ENCODE measurements around the gene LAMP1.
"Not testable (repeated sequence)": the region's sequence is repeated elsewhere in the genome, so short reads cannot be mapped to it uniquely, and the experiment has no call there.

LAMP1 gene

GRCh38 chr13:113327766-113328471 lies 30.9 kb downstream of the LAMP1 start:
- DNase-seq (ENCODE audit: low spot score), result no peak

DNA sequence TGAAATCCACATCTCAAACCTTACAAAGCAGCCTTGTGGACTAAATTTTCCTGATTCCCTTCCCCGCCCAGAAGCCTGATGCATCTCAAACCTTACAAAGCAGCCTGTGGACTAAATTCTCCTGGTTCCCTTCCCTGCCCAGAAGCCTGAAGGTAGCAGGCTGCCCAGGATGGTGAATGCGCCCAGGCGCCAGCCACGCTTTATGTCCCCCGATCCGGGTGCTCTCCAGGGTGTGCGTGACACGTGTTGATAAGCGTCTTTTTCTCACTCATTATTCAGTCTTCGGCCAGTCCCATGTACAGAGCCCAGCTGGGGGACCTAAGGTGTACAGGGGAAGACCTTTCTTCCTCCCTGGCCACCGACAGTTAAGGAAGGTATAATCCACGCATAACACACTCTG lies 31.8 kb downstream of the LAMP1 start:
- no peak for DNase-seq (ENCODE audit: low spot score)

DNA sequence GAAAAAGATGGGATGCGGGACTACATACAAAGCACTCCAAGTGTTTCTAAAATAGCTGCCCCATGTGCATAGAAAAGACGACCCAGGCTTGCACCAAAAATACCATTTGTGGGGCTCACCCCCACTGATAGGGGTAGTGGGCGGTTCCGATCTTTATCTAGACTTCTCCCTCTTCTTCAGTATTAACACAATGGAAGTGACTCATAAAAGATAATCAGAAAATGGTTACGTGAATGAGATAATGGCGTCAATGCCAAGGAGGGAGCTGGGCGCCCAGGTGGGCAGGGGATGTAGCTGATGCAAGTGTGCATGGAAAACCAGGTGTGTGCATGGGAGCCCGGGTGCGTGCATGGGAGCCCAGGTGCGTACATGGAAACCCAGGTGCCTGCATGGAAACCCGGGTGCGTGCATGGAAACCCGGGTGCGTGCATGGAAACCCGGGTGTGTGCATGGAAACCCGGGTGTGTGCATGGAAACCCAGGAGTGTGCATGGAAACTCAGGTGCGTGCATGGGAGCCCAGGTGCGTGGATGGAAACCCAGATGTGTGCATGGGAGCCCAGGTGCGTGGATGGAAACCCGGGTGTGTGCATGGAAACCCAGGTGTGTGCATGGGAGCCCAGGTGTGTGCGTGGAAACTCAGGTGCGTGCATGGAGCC lies 32.7 kb downstream of the LAMP1 start:
- no peak for DNase-seq (ENCODE audit: low spot score)

- DNase-seq (ENCODE audit: low spot score), result no peak
Observed at GRCh38 chr13:113332615-113333014, 35.6 kb downstream of the LAMP1 start.

DNA sequence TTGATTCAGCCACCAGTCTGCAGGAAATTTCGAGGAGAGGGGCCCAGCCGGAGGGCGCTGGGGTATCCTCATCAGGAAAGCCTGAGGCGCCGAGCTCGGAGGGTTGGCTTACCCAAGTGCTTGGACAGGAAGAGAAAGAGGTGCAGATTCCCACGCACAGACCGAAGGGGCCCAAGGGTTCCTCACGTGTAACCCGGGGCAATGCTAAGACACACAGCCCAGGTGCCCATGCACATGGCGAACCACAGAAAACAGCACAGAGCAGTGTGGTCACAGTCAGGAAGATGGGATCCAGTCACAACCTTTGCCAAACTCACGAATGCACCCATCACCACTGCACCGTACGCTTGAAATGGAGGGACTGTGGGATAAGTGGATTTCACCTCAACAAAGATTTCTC lies 36.0 kb downstream of the LAMP1 start:
- no peak for DNase-seq (ENCODE audit: low spot score)

DNA sequence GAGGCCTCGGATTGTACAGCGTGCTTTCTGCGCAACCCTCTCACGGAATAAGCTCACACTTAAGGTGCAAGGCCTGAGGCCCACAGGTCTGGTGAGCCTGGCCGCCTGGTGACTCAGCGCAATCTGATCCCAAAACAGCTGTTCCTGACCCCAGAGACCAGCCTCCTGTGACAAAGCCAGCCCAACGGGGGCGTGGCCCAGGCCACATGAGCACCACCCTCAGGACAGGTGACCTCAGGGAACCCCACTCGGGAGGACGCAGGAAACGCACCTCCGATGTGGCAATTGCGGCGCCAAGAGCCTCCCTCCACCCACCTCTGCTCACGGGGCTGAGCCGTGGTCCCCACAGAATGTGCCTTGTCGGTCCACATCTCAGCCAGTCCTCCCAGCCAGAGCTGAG lies 40.5 kb downstream of the LAMP1 start:
- no peak for DNase-seq (ENCODE audit: low spot score)

DNA sequence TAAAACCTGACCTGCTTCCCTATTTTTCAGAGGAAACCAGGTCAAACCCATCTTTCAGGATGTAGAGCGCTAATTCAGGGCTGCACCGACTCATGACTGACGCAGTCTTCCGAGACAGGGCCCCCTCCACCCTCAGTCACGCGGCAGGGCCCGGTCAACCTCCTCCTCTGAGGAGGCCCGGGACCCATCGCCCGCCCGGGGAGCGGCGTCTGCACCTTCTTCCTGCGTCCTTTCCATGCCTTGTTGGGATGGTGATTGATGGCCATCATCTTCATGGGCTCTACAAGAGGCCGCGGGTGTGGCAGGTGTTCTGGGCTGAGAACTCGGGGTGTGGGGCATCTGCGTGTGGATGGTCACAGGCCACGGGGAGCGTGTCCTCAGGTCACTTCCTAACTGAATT lies 40.9 kb downstream of the LAMP1 start:
- DNase-seq (ENCODE audit: low spot score), result no peak

GRCh38 chr13:113338451-113338850 lies 41.4 kb downstream of the LAMP1 start:
- DNase-seq (ENCODE audit: low spot score), result no peak

DNA sequence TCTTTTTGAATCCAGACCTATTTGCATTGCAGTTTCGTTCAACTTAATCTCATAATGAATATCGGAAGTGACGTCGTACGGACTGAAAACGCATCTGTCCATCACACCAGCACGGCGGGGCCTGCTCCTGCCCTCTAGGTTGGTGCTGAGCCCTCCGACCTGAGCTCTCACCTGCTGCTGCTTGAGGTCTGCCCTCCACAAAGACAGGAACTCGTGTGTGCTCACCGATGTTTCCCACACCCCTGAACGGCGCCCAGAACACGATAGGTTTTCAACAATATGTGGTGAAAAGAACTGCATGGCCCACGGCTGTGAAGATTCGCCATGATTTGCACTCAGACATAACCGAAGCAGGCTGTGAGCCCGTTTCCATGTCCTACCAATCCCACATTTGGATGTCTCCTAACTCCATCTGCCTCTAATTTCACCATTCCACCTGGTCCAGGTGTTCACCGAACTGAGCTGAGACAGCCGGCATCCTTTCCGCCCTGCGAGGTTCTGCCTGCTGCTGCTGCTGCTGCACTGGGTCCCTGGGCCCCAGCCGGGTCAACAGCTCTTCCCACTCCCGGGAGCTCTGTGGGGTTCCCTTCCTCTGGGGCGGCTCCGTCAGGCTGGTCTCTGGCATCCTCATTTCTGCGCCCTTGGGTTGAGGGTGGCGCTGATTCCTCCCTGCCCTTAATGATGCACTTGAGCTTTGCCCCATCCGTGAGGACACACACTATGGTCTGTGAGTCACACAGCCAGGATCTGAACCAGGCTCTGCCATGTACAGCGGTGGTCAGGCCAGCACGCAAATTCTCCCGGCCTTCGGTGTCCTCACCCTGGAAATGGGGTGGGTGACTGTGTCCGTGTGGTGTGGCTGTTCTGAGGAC lies 46.0 kb downstream of the LAMP1 start:
- no peak for DNase-seq (ENCODE audit: low spot score)

- DNase-seq (ENCODE audit: low spot score), result no peak
Observed at GRCh38 chr13:113343692-113343968, 46.6 kb downstream of the LAMP1 start.

DNA sequence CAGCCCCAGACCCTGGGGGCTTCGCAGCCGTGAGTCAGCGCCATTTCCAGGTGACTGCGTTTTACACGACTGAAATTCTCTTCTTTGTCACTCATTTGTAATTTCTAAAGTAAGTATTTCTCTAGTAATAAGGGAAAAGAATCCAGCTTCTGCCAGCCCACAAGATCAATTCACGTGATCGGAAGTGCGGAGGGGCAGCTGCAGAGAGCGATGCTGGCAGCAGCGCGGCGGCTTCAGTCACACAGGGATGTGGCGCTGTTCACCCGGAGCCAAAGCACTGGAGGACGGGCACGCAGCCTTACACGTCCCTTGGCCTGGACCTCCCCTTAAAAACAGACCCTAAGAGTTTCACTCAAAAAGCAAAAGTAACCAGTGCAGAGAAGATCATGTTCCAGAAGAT lies 48.4 kb downstream of the LAMP1 start:
- DNase-seq (ENCODE audit: low spot score), result no peak

GRCh38 chr13:113347736-113348225 lies 50.7 kb downstream of the LAMP1 start:
- not testable (repeated sequence) for DNase-seq (ENCODE audit: low spot score)

DNA sequence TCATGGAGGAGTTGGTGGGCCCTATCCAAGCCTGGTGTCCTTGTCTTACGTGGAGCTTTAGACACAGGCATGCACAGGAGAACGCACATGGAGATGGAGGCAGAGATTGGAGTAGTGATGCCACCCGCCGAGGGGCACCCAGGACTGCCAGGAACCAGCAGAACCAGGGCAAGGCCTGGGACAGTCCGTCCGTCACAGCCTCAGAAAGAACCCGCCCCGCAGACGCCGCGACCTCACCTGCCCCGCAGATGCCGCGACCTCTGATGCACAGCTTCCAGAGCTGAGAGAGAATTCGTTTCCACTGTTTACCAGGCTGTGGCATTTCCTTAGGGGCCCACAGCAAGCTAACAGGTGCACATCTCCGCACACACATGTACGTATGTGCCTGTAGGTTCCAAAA lies 51.6 kb downstream of the LAMP1 start:
- DNase-seq (ENCODE audit: low spot score), result no peak

DNA sequence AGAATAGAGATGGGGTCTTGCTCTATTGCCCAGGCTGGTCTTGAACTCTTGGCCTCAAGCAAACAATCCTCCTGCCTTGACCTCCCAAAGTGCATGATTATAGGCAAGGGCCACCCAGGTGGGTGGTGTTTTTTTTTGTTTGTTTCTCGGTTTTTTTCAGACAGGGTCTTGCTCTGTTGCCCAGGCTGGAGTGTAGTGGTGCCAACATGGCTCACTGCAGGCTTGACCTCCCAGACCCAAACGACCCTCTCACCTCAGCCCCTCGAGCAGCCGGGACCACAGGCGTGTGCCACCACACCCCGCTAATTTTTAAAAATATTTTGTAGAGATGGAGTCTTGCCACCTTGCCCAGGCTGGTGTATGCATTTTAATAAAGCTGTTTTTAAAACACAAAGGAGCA lies 52.0 kb downstream of the LAMP1 start:
- DNase-seq (ENCODE audit: low spot score), result no peak

DNA sequence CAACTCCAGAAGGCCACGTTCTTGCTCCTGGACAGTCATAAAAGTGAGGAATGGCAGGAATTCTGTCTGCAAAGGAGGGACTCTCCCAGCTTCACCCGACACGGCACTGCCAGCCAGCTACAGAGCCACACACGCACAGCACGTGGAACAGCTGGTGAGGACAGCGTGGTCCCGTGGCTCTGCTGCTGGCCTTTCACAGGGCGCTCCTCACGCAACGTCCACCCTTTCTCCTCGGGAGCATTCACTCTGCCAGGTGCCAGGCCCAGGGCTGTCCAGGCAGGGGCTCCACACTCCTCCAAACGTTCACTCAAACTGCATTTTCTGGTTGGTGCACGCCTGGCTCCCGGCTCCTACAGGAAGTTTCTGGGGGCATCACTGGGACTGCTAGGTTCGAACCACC lies 52.5 kb downstream of the LAMP1 start:
- no peak for DNase-seq (ENCODE audit: low spot score)

GRCh38 chr13:113350065-113350937 lies 53.3 kb downstream of the LAMP1 start:
- no peak for DNase-seq (ENCODE audit: low spot score)

- no peak for DNase-seq (ENCODE audit: low spot score)
Observed at GRCh38 chr13:113350938-113351335, 53.9 kb downstream of the LAMP1 start.

GRCh38 chr13:113351514-113352026 lies 54.5 kb downstream of the LAMP1 start:
- DNase-seq (ENCODE audit: low spot score), result no peak

DNA sequence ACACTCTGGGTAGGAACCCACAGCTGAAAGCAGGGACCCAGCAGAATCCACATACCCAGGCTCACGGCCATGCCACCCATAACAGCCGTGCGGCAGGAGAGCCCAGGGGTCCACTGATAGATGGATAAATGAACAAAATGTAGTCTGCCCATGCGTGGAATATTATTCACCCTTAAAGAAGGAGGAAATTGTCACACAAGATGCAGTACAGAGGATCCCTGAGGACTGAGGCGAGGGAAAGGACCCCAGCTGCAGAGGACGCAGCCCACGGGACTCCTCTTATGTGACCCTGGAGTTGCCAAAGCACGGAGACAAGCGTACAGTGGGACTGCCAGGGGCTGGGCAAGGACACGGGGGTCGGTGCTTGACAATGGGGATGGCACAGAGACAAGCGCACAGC lies 56.2 kb downstream of the LAMP1 start:
- DNase-seq (ENCODE audit: low spot score), result no peak

DNA sequence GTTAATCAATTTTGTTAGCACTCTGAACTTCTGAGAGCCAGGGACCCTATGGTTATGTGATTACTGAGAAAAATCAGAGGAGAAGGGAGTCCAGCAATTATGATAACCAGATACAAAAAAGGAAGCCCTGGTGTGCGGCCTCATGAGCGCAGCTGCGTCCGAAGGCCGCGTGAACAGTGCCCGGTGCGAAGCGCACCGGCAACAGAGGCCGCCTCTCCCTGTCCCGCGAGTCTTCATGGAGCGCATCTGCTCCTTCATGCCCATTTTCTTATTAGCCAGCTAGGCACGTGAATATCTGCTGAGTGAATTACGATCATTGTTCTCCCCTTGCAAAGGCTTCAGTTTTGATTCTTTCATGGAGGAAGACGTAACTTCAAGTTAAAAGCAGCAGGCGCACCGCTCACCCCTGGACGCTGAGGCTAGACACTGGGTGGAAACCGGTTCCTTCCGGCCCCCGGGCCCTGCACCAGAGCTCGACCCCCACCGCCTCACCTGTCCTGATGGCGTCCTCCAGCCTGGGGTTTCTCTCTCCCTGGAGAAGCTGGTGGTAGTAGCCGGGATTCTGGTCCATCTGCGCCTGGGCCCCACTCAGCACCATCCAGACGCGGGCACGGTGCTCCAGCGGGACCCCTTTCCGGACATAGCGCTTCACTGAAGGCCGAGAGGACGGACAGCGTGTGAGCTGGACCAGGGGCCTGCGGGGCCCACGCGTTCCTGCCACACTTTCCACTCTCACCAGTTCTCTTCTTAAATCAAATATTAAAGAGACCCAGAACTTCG lies 58.0 kb downstream of the LAMP1 start:
- no peak for DNase-seq (ENCODE audit: low spot score)

DNA sequence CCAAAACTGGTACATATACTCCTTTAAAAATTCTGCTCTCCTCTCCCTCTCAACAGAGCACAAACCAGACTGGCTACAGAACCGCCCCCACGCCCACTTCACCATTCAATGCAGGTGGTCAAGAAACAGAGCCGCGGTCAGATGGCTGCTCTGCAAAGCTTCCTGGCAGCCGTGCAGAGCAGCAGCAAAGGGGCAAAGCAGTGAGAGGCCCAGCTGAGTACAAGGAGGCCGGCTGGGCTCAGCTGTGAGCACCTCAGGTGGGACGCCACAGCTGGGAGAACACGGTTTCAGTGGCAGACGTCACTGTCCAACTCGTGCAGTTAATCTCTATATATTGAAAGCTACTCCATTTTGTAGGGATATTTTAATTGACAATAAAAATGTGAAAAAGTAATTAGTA lies 58.6 kb downstream of the LAMP1 start:
- DNase-seq (ENCODE audit: low spot score), result no peak
